Anterior cingulate cortex (tissue), 58 donors: ENCODE results near the gene CARTPT.

Experiments
- DNase-seq, 58 donors: peaks; one replicate each; lab custom pipeline; 2025; lab: John Stamatoyannopoulos, UW

The CARTPT gene

GRCh38 chr5:71734141-71734540, 15.1 kb downstream of the CARTPT start:
- DNase-seq, result no peak

- no peak for DNase-seq
These were observed 19.0 kb downstream of the CARTPT start for GRCh38 chr5:71737931-71738539.

GRCh38 chr5:71738662-71739361, 19.7 kb downstream of the CARTPT start:
- no peak for DNase-seq

GRCh38 chr5:71740015-71740753, 21.1 kb downstream of the CARTPT start:
- no peak for DNase-seq

- DNase-seq, result no peak
These were observed 24.1 kb downstream of the CARTPT start for GRCh38 chr5:71743155-71743554.

- no peak for DNase-seq
These were observed 25.1 kb downstream of the CARTPT start for GRCh38 chr5:71744009-71744790.

GRCh38 chr5:71747182-71747581, 28.1 kb downstream of the CARTPT start:
- DNase-seq, result no peak

GRCh38 chr5:71748360-71748759, 29.3 kb downstream of the CARTPT start:
- peak in 1 of 58 donors; percentile 2 for DNase-seq

- no peak for DNase-seq
These were observed 32.3 kb downstream of the CARTPT start for GRCh38 chr5:71751422-71751821.

- no peak for DNase-seq
These were observed 33.5 kb downstream of the CARTPT start for GRCh38 chr5:71752441-71753190.

GRCh38 chr5:71757590-71758543, 38.8 kb downstream of the CARTPT start:
- DNase-seq, result peak in 50 of 58 donors; percentile 4 to 81 (median 41)

GRCh38 chr5:71762826-71763225, 43.8 kb downstream of the CARTPT start:
- DNase-seq, result no peak

GRCh38 chr5:71767661-71768060, 48.6 kb downstream of the CARTPT start:
- DNase-seq, result no peak

GRCh38 chr5:71769287-71769686, 50.2 kb downstream of the CARTPT start:
- peak in 1 of 58 donors; percentile 7 for DNase-seq

GRCh38 chr5:71770381-71770780, 51.3 kb downstream of the CARTPT start:
- DNase-seq, result no peak
